Activated CD4-positive, alpha-beta T cell treated with anti-CD3 and anti-CD28 coated beads, Interleukin-2, Interleukin-4, amounts not matched to agents 100 ng/mL and 50 ng/mL, durations not matched to agents 16 hours and 8 hours (primary cell): ENCODE measurements around the gene KRT83.
"Not testable (repeated sequence)": the region's sequence is repeated elsewhere in the genome, so short reads cannot be mapped to it uniquely, and the experiment has no call there.

Experiments
- DNase-seq: peaks from one replicate; pipeline ENCODE4 v3.0.0-alpha.2; 2020; ENCODE audit warnings: low spot score

KRT83 gene

GRCh38 chr12:52286857-52287785 lies 34.1 kb downstream of the KRT83 start:
- not testable (repeated sequence) for DNase-seq

- no peak for DNase-seq
These were observed 35.2 kb downstream of the KRT83 start for GRCh38 chr12:52285851-52286530.

- no peak for DNase-seq
These were observed 35.9 kb downstream of the KRT83 start for GRCh38 chr12:52285172-52285745.

GRCh38 chr12:52284562-52285171 lies 36.5 kb downstream of the KRT83 start:
- no peak for DNase-seq

- no peak for DNase-seq
These were observed 40.2 kb downstream of the KRT83 start for GRCh38 chr12:52280796-52281560.

- DNase-seq, result no peak
These were observed 40.8 kb downstream of the KRT83 start for GRCh38 chr12:52280319-52280795.

GRCh38 chr12:52279422-52280318 lies 41.5 kb downstream of the KRT83 start:
- DNase-seq, result no peak

GRCh38 chr12:52278575-52279421 lies 42.4 kb downstream of the KRT83 start:
- DNase-seq, result peak; percentile 75

- no peak for DNase-seq
These were observed 43.5 kb downstream of the KRT83 start for GRCh38 chr12:52277486-52278245.

- DNase-seq, result no peak
These were observed 45.5 kb downstream of the KRT83 start for GRCh38 chr12:52275686-52276085.

GRCh38 chr12:52274521-52275120 lies 46.6 kb downstream of the KRT83 start, which contains the start of gene KRT86:
TSS of gene KRT86 (plus strand) at chr12:52274645. CDS start at chr12:52301917, 27,272 bp downstream.
- DNase-seq, result no peak

GRCh38 chr12:52271158-52271557 lies 50.0 kb downstream of the KRT83 start:
- no peak for DNase-seq

GRCh38 chr12:52270541-52271070 lies 50.6 kb downstream of the KRT83 start:
- DNase-seq, result no peak

GRCh38 chr12:52268212-52268611 lies 53.0 kb downstream of the KRT83 start:
- no peak for DNase-seq

GRCh38 chr12:52267699-52268098 lies 53.5 kb downstream of the KRT83 start:
- DNase-seq, result no peak

- DNase-seq, result no peak
These were observed 53.9 kb downstream of the KRT83 start for GRCh38 chr12:52267266-52267665.

GRCh38 chr12:52266514-52266913 lies 54.7 kb downstream of the KRT83 start:
- DNase-seq, result no peak

- no peak for DNase-seq
These were observed 56.8 kb downstream of the KRT83 start for GRCh38 chr12:52264435-52264825.
